Hematopoietic multipotent progenitor cell treated with erythropoietin and hydrocortisone succinate and interleukin-3 and kit ligand, for 4 days (in vitro differentiated cells): ENCODE data around the gene HP1BP3.
"Not testable (repeated sequence)": the region's sequence is repeated elsewhere in the genome, so short reads cannot be mapped to it uniquely, and the experiment has no call there.

Source experiments
- DNase-seq: peaks from one replicate; pipeline ENCODE4 v3.0.0-alpha.2; 2015

The HP1BP3 gene

GRCh38 chr1:20726118-20726911, 60.8 kb downstream of the HP1BP3 start:
- no peak for DNase-seq

GRCh38 chr1:20725189-20726117, 61.7 kb downstream of the HP1BP3 start:
- no peak for DNase-seq

GRCh38 chr1:20724364-20725188, 62.5 kb downstream of the HP1BP3 start:
- DNase-seq = no peak

GRCh38 chr1:20723537-20724363, 63.4 kb downstream of the HP1BP3 start:
- no peak for DNase-seq

- no peak for DNase-seq
These were observed 64.0 kb downstream of the HP1BP3 start for GRCh38 chr1:20723159-20723536.

GRCh38 chr1:20721117-20722061, 65.7 kb downstream of the HP1BP3 start:
- DNase-seq = no peak

- DNase-seq = no peak
These were observed 66.4 kb downstream of the HP1BP3 start for GRCh38 chr1:20720631-20721091.

GRCh38 chr1:20719871-20720620, 67.1 kb downstream of the HP1BP3 start:
- DNase-seq = no peak

GRCh38 chr1:20719261-20719660, 67.8 kb downstream of the HP1BP3 start:
- no peak for DNase-seq

GRCh38 chr1:20718343-20718882, 68.7 kb downstream of the HP1BP3 start:
- DNase-seq = not testable (repeated sequence)

- DNase-seq = peak; percentile 83
These were observed 69.4 kb downstream of the HP1BP3 start, which contains the start of gene KIF17 for GRCh38 chr1:20717452-20718342. TSS of gene KIF17 (minus strand) at chr1:20718007. CDS start at chr1:20717706, 301 bp downstream.

GRCh38 chr1:20716232-20716631, 70.9 kb downstream of the HP1BP3 start:
- no peak for DNase-seq

- no peak for DNase-seq
These were observed 71.7 kb downstream of the HP1BP3 start for GRCh38 chr1:20715406-20715805.

- no peak for DNase-seq
These were observed 73.7 kb downstream of the HP1BP3 start for GRCh38 chr1:20713440-20713839.

- no peak for DNase-seq
These were observed 74.9 kb downstream of the HP1BP3 start for GRCh38 chr1:20712215-20712577.

- DNase-seq = peak; percentile 66
These were observed 75.6 kb downstream of the HP1BP3 start for GRCh38 chr1:20711285-20712214.
